A549 (cell line): Measurements from ENCODE around the gene GMEB2. TPM values are rescaled to one million over a fixed set of nuclear protein-coding genes. Genes with fewer than 3 reads are reported as not detected.

Source experiments
- ATAC-seq, 2 experiments: fragments of 200-7000 bp in 1 of 2; fragments of >200 bp in 1 of 2; cut with Nextera tagmentation in 1 of 2; cut with Tn5 transposase in 1 of 2; 3 replicates each; pipeline versions ENCODE4 v1.8.0 to v1.9.1; 2018 to 2020; ENCODE audit warnings: mild to moderate bottlenecking in 1 of 2, moderate library complexity in 1 of 2
- CTCF ChIA-PET: fragments of 300-600 bp; sonication (Branson Sonifier 250); formaldehyde crosslinking; extraction: SDS; loops from one replicate; lab custom pipeline; 2021; ENCODE audit warnings: antibody characterized with exemption, inconsistent platforms; lab: Yijun Ruan, JAX
- POLR2A ChIA-PET: fragments of 350-600 bp; formaldehyde crosslinking; extraction: SDS; loops from one replicate; lab custom pipeline; 2021; ENCODE audit warnings: antibody characterized with exemption, inconsistent platforms; lab: Yijun Ruan, JAX
- DNase-seq, 2 experiments: peaks; one replicate each; pipeline versions ENCODE4 v3.0.0 to v3.0.0-alpha.2; 2011 to 2016; ENCODE audit warnings: low read depth in 1 of 2, low spot score in 1 of 2
- FAIRE-seq: peaks from 2 replicates; lab custom pipeline; 2011; peaks lifted over from hg19 to GRCh38; lab: Jason Lieb, UNC
- H3K27ac ChIP-seq, 2 experiments: fragments of >200 bp; sonication (Bioruptor Twin); formaldehyde crosslinking; 3 replicates each; pipeline ENCODE4 v1.5.1; 2016 to 2017
- H3K4me1 ChIP-seq: fragments of >200 bp; sonication (Bioruptor Twin); formaldehyde crosslinking; 3 replicates; pipeline ENCODE4 v1.6.1; 2016
- H3K4me2 ChIP-seq: fragments of >200 bp; sonication (Bioruptor Twin); formaldehyde crosslinking; 3 replicates; pipeline ENCODE4 v1.6.1; 2016
- H3K4me3 ChIP-seq: fragments of >200 bp; sonication (Bioruptor Twin); formaldehyde crosslinking; 3 replicates; pipeline ENCODE4 v1.5.1; 2016
- H3K9me3 ChIP-seq: fragments of >200 bp; sonication (Bioruptor Twin); formaldehyde crosslinking; 3 replicates; pipeline ENCODE4 v1.6.1; 2016
- CEBPB ChIP-seq, 2 experiments: fragments of >200 bp in 1 of 2; sonication (Bioruptor Twin) in 1 of 2; formaldehyde crosslinking in 1 of 2; IDR thresholded peaks; 2 replicates each; pipeline ENCODE4 v1.6.1; 2012 to 2016
- CHD4 ChIP-seq: fragments of 200-600 bp; sonication (generic); IDR thresholded peaks from 2 replicates; pipeline ENCODE4 v1.6.1; 2016; ENCODE audit warnings: antibody characterized with exemption, mild to moderate bottlenecking, borderline replicate concordance
- HOXB5 ChIP-seq: fragments of 250-450 bp; sonication (Bioruptor Pico); IDR thresholded peaks from 2 replicates; pipeline ENCODE4 v1.5.0; 2020; ENCODE audit warnings: mild to moderate bottlenecking, moderate library complexity
- KDM1A ChIP-seq: fragments of 200-600 bp; sonication (generic); IDR thresholded peaks from 2 replicates; pipeline ENCODE4 v1.6.1; 2016; ENCODE audit warnings: low read depth, mild to moderate bottlenecking
- MAFK ChIP-seq: fragments of 450-650 bp; IDR thresholded peaks from 2 replicates; pipeline ENCODE4 v1.6.1; 2014; ENCODE audit not compliant: partially characterized antibody
- RAD21 ChIP-seq, 2 experiments: fragments of >200 bp in 1 of 2; sonication (Bioruptor Twin) in 1 of 2; formaldehyde crosslinking in 1 of 2; IDR thresholded peaks in 1 of 2; conservative IDR thresholded peaks in 1 of 2; 2 replicates in 1 of 2; 3 replicates in 1 of 2; pipeline ENCODE4 v1.6.1; 2012 to 2018; ENCODE audit warnings: inconsistent platforms in 1 of 2
- SMC3 ChIP-seq: fragments of >200 bp; sonication (Bioruptor Twin); formaldehyde crosslinking; IDR thresholded peaks from 3 replicates; pipeline ENCODE4 v1.6.1; 2018; ENCODE audit warnings: inconsistent platforms
- WGBS: methylation state at CpG from one replicate; pipeline ENCODE4 v1.1.6; 2017; ENCODE audit errors: missing lambda C conversion rate; 5-methylcytosine and 5-hydroxymethylcytosine counted together
- polyA plus RNA-seq, 4 experiments: library from polyadenylated mRNA; depleted of rRNA in 3 of 4; stranded (reverse); fragments of >200 nt; fragmentation: RNase III in 1 of 4; extraction: RNeasy Plus Mini Kit Qiagen cat#74134 plus additional on column Dnase treatment in 1 of 4; gene quantifications; 2 replicates in 3 of 4; 3 replicates in 1 of 4; pipeline ENCODE4 v1.2.3, GENCODE V29; 2011 to 2017
- TF ChIP-seq, protein P1 (sequence below): IDR thresholded peaks from 2 replicates; pipeline ENCODE4 v1.6.1; 2012; ENCODE audit warnings: low read depth, borderline replicate concordance
- TF ChIP-seq, protein P2 (sequence below): fragments of >200 bp; sonication (Bioruptor Twin); formaldehyde crosslinking; IDR thresholded peaks from 3 replicates; pipeline ENCODE4 v1.5.1; 2016

Gene GMEB2
- polyA plus RNA-seq, 2 of the 4 experiments (the other 2 are of a cell fraction), result 6.5 to 6.8 TPM

DNA sequence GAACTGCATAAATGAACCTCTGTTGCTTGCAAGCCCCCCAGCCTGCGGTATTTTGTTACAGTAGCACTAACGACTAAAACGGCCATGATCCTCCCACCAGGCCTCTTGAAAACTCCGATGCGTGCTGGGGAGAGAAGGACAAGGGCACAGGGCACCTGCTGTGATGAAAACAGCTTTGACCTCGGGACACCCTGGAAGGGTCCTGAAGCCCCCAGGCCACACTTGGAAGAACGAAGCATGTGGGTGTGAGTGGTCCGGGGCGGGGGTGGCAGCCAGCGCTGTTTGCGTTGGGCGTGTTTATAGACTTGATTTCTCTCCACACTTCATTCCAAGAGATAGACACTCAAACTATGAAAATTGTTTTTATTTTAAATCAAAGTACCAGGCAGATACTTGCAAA lies 39.6 kb downstream of the GMEB2 start (continued):
- TF ChIP-seq, protein P1, sequence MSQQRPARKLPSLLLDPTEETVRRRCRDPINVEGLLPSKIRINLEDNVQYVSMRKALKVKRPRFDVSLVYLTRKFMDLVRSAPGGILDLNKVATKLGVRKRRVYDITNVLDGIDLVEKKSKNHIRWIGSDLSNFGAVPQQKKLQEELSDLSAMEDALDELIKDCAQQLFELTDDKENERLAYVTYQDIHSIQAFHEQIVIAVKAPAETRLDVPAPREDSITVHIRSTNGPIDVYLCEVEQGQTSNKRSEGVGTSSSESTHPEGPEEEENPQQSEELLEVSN, result no peak
- TF ChIP-seq HOXB5 (CRISPR knock-in tag), result no peak

DNA sequence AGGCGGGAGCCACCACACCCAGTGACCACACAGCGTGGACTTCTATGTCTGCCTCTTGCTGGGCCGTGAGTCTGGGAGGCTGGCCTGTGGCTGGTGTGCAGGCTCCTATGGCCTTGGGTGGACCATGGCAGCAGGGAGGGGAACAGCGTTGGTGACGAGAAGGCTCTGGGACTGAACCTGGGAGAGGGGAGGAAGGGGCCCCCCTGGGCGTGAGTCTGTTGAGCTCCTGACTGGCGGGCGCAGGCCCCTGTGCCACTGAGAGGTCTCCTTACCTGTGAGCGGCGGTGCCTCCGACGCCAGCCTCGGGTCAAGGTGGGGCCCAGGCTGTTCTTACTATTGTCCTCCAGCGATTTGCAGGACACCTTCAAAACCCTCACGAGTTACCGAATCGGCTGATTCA lies 40.1 kb downstream of the GMEB2 start:
- H3K4me1 ChIP-seq, result no peaks in the 10 kb centered on the region
- H3K4me3 ChIP-seq, result no peak overlapping the region
- ChIA-PET CTCF (interaction anchor here (0.5 to 1.3 kb wide), 2 partner anchors 48 to 174 kb away, joined by 3 to 4 read pairs; no protein-coding TSS in a partner anchor), POLR2A (no interaction called here)
- 82% methylated on average over 17 of the region's 17 CpGs for WGBS
- TF ChIP-seq CEBPB (IDR thresholded peaks at IDR 0.05), result no peak
- no peak for ATAC-seq
- no peak overlapping the region for H3K4me2 ChIP-seq
- no peak overlapping the region for H3K27ac ChIP-seq
- no peak for DNase-seq
- H3K9me3 ChIP-seq, result no peaks in the 10 kb centered on the region
- FAIRE-seq, result no peak

DNA sequence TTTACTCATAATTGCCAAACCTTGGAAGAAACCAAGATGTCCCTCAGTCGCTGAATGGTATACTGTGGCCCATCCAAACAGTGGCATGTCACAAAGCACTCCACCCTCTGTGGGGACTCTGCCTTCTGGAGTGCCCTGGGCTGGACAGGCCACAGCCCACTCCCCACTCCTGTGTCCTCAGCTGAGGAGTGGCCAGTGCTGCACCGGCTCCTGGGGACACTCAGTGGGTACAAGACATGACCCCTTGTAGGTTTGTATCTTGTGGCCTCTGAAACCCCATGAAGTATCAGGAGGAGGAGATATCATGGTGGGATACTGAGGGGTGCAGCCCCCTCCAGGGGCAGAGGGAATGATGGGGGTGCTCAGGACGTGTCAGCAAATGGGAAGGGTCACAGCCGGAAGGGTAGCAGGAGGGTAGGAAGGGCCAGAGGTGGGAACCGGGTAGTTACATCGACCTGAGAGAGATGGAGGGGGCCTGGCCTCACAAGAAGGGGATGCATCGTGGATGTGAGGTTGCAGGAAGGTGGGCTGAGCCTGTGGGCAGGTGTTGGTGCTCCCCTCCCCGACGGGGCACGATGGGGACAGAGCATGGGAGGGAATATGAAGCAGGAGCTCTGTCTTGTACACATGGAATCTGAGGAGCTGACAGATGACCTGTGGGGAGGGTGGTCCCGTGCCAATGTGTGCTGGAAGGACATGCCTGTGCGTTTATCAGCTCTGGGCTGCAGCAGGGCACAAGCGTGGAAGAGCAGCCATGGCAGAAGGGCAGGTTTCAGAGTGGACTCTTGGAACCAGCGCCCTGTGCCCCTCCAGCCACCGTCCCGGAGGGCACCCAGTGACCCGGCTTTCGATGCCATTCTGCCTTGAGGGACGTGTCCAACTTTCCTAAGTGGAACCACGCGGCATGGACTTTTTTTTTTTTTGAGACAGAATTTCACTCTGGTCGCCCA lies 41.0 kb downstream of the GMEB2 start:
- no peak overlapping the region for H3K4me2 ChIP-seq
- no peak overlapping the region for H3K4me3 ChIP-seq
- ATAC-seq (no peak), DNase-seq (no peak), FAIRE-seq (no peak)
- no peaks in the 10 kb centered on the region for H3K9me3 ChIP-seq
- H3K27ac ChIP-seq, result no peak overlapping the region
- ChIA-PET CTCF (interaction anchor here (0.5 to 1.3 kb wide), 3 partner anchors 48 to 295 kb away, joined by 3 to 5 read pairs (median 4); no protein-coding TSS in a partner anchor), POLR2A (no interaction called here)
- TF ChIP-seq CHD4 (no peak), KDM1A (no peak)
- WGBS, result 72% methylated on average over 22 of the region's 22 CpGs
- H3K4me1 ChIP-seq, result no peaks in the 10 kb centered on the region

DNA sequence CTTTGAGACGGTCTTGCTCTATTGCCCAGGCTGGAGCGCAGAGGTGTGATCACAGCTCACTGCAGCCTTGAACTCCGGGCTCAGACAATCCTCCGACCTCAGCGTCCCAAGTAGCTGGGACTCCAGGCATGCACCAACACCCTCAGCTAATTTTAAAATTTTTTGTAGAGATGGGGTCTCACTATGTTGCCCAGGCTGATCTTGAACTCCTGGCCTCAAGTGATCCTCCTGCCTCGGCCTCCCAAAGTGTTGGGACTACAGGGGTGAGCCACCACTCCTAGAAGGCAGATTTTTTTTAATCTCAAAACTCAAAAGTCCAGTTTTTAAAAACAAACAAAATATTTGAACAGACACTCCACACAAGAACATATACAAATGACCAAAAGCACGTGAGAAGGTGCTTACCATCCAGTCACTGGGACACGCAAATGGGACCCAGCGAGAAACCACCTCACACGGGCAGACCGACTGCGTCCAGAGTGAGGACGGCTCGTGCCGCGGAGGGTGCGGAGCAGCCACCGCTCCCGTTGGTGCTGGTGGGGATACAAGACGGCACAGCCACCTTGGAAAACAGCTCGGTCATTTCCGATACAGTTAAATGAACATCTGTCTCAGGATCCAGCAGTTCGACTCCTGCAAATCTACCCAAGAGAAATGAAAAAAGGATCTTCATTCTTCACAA lies 44.4 kb downstream of the GMEB2 start:
- Histone ChIP-seq H3K27ac (no peak overlapping the region), H3K4me1 (no peaks in the 10 kb centered on the region), H3K4me3 (no peak overlapping the region), H3K9me3 (no peaks in the 10 kb centered on the region), H3K4me2 (no peak overlapping the region)
- ChIA-PET CTCF (interaction anchor here (1.3 to 2.2 kb wide), 3 partner anchors 12 to 392 kb away, joined by 3 to 8 read pairs (median 7); partner anchors contain the start of gene PTK6), POLR2A (interaction anchor here (0.8 kb wide), 1 partner anchor 54 kb away, joined by 3 read pairs; no protein-coding TSS in a partner anchor)
- FAIRE-seq (no peak), ATAC-seq (no peak), DNase-seq (no peak)
- no peak for TF ChIP-seq RAD21 (conservative IDR thresholded peaks at IDR 0.05 in 1 of 2, IDR thresholded peaks at IDR 0.05 in 1 of 2)
- WGBS, result 82% methylated on average over 23 of the region's 23 CpGs

DNA sequence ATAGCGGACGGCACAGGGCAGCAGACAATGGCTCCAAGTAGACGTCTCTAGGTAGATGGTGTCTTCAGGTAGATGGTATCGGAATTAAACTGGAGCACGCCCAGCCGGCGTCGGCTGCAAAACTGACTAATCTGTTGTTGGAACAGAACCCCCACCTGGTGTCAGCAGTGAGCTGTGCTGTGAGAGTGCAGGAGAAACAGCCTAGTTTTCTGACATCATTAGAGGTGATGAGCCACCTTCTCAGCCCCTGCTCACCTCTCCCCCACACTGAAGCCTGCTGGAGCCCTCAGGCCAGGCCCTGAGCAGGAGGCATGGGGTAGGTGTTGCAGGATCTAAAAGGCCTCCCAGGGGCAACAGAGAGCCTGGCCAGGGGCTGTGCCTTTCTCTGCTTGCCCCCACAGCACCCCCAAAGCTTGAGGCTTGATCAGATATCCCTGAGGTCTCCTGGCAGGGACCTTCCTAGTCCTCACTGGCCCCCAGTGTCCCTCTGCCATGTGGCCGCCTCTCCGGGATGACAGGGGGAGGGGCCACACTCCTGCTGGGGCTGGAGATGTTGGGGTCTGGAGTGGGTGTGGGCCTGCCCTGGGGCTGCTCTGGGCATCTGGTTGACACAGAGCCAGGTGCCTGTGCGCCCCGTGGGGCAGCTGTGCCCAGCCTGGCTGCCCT lies 46.0 kb downstream of the GMEB2 start:
- DNase-seq (peak; percentile 42 to 53), ATAC-seq (peak; percentile 65 to 79), FAIRE-seq (no peak)
- Histone ChIP-seq H3K4me2 (no peak overlapping the region), H3K4me3 (no peak overlapping the region), H3K9me3 (no peaks in the 10 kb centered on the region), H3K27ac (peak overlapping the region in 1 of 2 experiments; percentile 18; a peak in 1 of 6 replicates), H3K4me1 (no peaks in the 10 kb centered on the region)
- TF ChIP-seq, protein P2, sequence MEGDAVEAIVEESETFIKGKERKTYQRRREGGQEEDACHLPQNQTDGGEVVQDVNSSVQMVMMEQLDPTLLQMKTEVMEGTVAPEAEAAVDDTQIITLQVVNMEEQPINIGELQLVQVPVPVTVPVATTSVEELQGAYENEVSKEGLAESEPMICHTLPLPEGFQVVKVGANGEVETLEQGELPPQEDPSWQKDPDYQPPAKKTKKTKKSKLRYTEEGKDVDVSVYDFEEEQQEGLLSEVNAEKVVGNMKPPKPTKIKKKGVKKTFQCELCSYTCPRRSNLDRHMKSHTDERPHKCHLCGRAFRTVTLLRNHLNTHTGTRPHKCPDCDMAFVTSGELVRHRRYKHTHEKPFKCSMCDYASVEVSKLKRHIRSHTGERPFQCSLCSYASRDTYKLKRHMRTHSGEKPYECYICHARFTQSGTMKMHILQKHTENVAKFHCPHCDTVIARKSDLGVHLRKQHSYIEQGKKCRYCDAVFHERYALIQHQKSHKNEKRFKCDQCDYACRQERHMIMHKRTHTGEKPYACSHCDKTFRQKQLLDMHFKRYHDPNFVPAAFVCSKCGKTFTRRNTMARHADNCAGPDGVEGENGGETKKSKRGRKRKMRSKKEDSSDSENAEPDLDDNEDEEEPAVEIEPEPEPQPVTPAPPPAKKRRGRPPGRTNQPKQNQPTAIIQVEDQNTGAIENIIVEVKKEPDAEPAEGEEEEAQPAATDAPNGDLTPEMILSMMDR, result peak; percentile 38
- TF ChIP-seq SMC3, result peak; percentile 30; the same call in 1 of the 3 replicates
- peak; percentile 54 to 75 for TF ChIP-seq RAD21 (conservative IDR thresholded peaks at IDR 0.05 in 1 of 2, IDR thresholded peaks at IDR 0.05 in 1 of 2)
- TF ChIP-seq MAFK, result no peak
- 59% methylated on average over 12 of the region's 12 CpGs for WGBS
- ChIA-PET POLR2A (no interaction called here), CTCF (interaction anchor here (0.7 to 2.2 kb wide), 11 partner anchors 13 to 378 kb away, joined by 3 to 8 read pairs (median 3); partner anchors contain the start of genes FNDC11 and PTK6)
